ENCODE data around the gene RBSN. TPM values are rescaled to one million over a fixed set of nuclear protein-coding genes. Genes with fewer than 3 reads are reported as not detected.

Gene RBSN
- total and polyA plus RNA-seq, 2 of the 4 experiments (the other 2 are of a cell fraction) = 8.7 to 33.7 TPM

- 94% methylated on average over 7 of the region's 19 CpGs; no CpG with 5 or more reads in 1 of the 2 experiments for WGBS, 2 experiments (ENCODE audit: extremely low coverage in 2 of 2, insufficient read length in 1 of 2)
- H3K36me3 ChIP-seq (ENCODE audit: control insufficient read depth, insufficient read depth, low read length) = peaks cover 53% of the 10 kb centered on the region
- dilution Hi-C loops (cut with HindIII; ENCODE audit: low sequenced_read_pairs, unreplicated experiment) = no loop called here
Observed at GRCh38 chr3:15074500-15074899, 24.4 kb downstream of the RBSN start.

More at GRCh38 chr3:15074500-15074899, 24.4 kb downstream of the RBSN start:
- Histone ChIP-seq H4K8ac (ENCODE audit: low read depth in 2 of 2, low read length in 2 of 2) (no peak overlapping the region), H2BK20ac (ENCODE audit: low read depth, low read length) (no peak overlapping the region), H3K27me3 (ENCODE audit: control insufficient read depth, insufficient read depth, low read length) (no peaks in the 10 kb centered on the region), H3K56ac (ENCODE audit: extremely low read depth, insufficient read depth, low read length) (no peak overlapping the region), H4K5ac (ENCODE audit: low read depth, low read length) (no peak overlapping the region), H3K4ac (ENCODE audit: low read depth, low read length) (no peak overlapping the region), H3K27ac (ENCODE audit: insufficient read depth, low read length) (no peak overlapping the region), H3K18ac (ENCODE audit: low read depth, low read length) (no peak overlapping the region), H2BK15ac (ENCODE audit: low read depth, low read length) (no peak overlapping the region), H3K9me3 (ENCODE audit: control insufficient read depth, insufficient read depth, low read length) (no peaks in the 10 kb centered on the region), H2AFZ (replicated peaks; ENCODE audit: low read length, poor library complexity) (no peak overlapping the region), H3K4me2 (ENCODE audit: low read depth, low read length) (no peak overlapping the region), H3K9ac (ENCODE audit: low read depth, low read length) (no peak overlapping the region), H3K23ac (ENCODE audit: low read depth, low read length) (no peak overlapping the region), H2AK9ac (replicated peaks; ENCODE audit: low read depth, low read length, poor library complexity) (no peak overlapping the region), H2BK120ac (ENCODE audit: low read depth, low read length) (no peak overlapping the region), H4K91ac (ENCODE audit: insufficient read depth, low read depth, low read length) (no peak overlapping the region), H2BK5ac (ENCODE audit: low read depth, low read length, poor library complexity, severe bottlenecking) (no peak overlapping the region), H2AK5ac (ENCODE audit: low read depth, low read length) (no peak overlapping the region), H3K4me1 (ENCODE audit: control insufficient read depth, insufficient read depth, low read length) (no peaks in the 10 kb centered on the region), H3K79me1 (ENCODE audit: low read depth in 1 of 2, low read length in 2 of 2) (peaks cover 4% of the 10 kb centered on the region in 2 experiments; a peak in 1 of 4 replicates), H3K14ac (replicated peaks; ENCODE audit: low read depth, low read length) (no peak overlapping the region), H4K20me1 (ENCODE audit: insufficient read depth, low read length) (no peaks in the 10 kb centered on the region), H3K4me3 (ENCODE audit: insufficient read depth, low read depth, low read length) (no peak overlapping the region), H3K9me1 (ENCODE audit: insufficient read depth, low read length) (no peaks in the 10 kb centered on the region)
- no TSS peak for BruUV-seq (replicated peaks)
- intact Hi-C loops (cut with micrococcal nuclease) (no loop called here), in situ Hi-C loops (cut with MboI; ENCODE audit: low sequenced_read_pairs) (no loop called here)
- ChIA-PET CTCF (no interaction called here), POLR2A (ENCODE audit: unreplicated experiment) (no interaction called here)
- no peak for TF ChIP-seq FOS (IDR thresholded peaks at IDR 0.05; ENCODE audit: low read depth, low read length)
- TF ChIP-seq RAD21 (IDR thresholded peaks at IDR 0.05; ENCODE audit: low read length) = no peak
- no peak for TF ChIP-seq SMC3 (IDR thresholded peaks at IDR 0.05; ENCODE audit: low read depth, low read length)
- TF ChIP-seq CEBPB (IDR thresholded peaks at IDR 0.05; ENCODE audit: low read depth, low read length) = no peak
- TF ChIP-seq CHD1 (IDR thresholded peaks at IDR 0.05; ENCODE audit: low read depth, low read length) = no peak
- TF ChIP-seq RCOR1 (IDR thresholded peaks at IDR 0.05; ENCODE audit: insufficient replicate concordance, low read length) = no peak
- TF ChIP-seq POLR2A (IDR thresholded peaks at IDR 0.05; ENCODE audit: low read depth, low read length) = no peak
- TF ChIP-seq CTCF (conservative IDR thresholded peaks at IDR 0.05; ENCODE audit: low read depth, low read length) = no peak
- TF ChIP-seq BHLHE40 (IDR thresholded peaks at IDR 0.05; ENCODE audit: low read depth, low read length) = no peak
- no peak for TF ChIP-seq RFX5 (IDR thresholded peaks at IDR 0.05; ENCODE audit: low read depth, low read length)
- no peak for TF ChIP-seq MXI1 (IDR thresholded peaks at IDR 0.05; ENCODE audit: borderline replicate concordance, low read depth, low read length)
- no peak for TF ChIP-seq MAZ (IDR thresholded peaks at IDR 0.05; ENCODE audit: borderline replicate concordance, low read depth, low read length)
- TF ChIP-seq ELK1 (IDR thresholded peaks at IDR 0.05; ENCODE audit: borderline replicate concordance, low read depth, low read length) = no peak
- TF ChIP-seq NFE2L2 (IDR thresholded peaks at IDR 0.05; ENCODE audit: low read depth, low read length) = no peak
- TF ChIP-seq MAFK (IDR thresholded peaks at IDR 0.05; ENCODE audit: low read depth, low read length) = no peak
- TF ChIP-seq USF2 (IDR thresholded peaks at IDR 0.05; ENCODE audit: low read depth, low read length) = no peak
- no peak for DNase-seq
- ATAC-seq (ENCODE audit: low read depth) = no peak

All from IMR-90 (cell line).